Fibroblast of skin of right quadriceps (primary cell): Measurements from ENCODE around the gene SUPT4H1.

ENCODE experiments used
- DNase-seq: peaks from one replicate; pipeline ENCODE4 v3.0.0-alpha.2; 2013

SUPT4H1 gene

GRCh38 chr17:58338841-58339754 lies 12.9 kb downstream of the SUPT4H1 start:
- DNase-seq, result peak; percentile 97

GRCh38 chr17:58338454-58338840 lies 13.6 kb downstream of the SUPT4H1 start:
- peak; percentile 28 for DNase-seq

GRCh38 chr17:58337600-58338453 lies 14.2 kb downstream of the SUPT4H1 start:
- peak; percentile 99 for DNase-seq

GRCh38 chr17:58337210-58337599 lies 14.8 kb downstream of the SUPT4H1 start:
- DNase-seq, result no peak

- no peak for DNase-seq
These were observed 15.4 kb downstream of the SUPT4H1 start for GRCh38 chr17:58336456-58337209.

GRCh38 chr17:58335779-58336455 lies 16.1 kb downstream of the SUPT4H1 start:
- no peak for DNase-seq

GRCh38 chr17:58335061-58335731 lies 16.8 kb downstream of the SUPT4H1 start:
- DNase-seq, result no peak

GRCh38 chr17:58334661-58335060 lies 17.3 kb downstream of the SUPT4H1 start:
- no peak for DNase-seq

GRCh38 chr17:58334256-58334655 lies 17.7 kb downstream of the SUPT4H1 start:
- no peak for DNase-seq

- DNase-seq, result no peak
These were observed 18.2 kb downstream of the SUPT4H1 start for GRCh38 chr17:58333736-58334207.

GRCh38 chr17:58332778-58333735 lies 18.9 kb downstream of the SUPT4H1 start:
- DNase-seq, result no peak

GRCh38 chr17:58331815-58332777 lies 19.9 kb downstream of the SUPT4H1 start:
- no peak for DNase-seq

GRCh38 chr17:58330997-58331814 lies 20.8 kb downstream of the SUPT4H1 start:
- DNase-seq, result peak; percentile 73

- no peak for DNase-seq
These were observed 21.4 kb downstream of the SUPT4H1 start for GRCh38 chr17:58330538-58330996.

- DNase-seq, result no peak
These were observed 22.0 kb downstream of the SUPT4H1 start for GRCh38 chr17:58329810-58330537.

GRCh38 chr17:58329035-58329809 lies 22.8 kb downstream of the SUPT4H1 start:
- DNase-seq, result peak; percentile 32
